Gastrocnemius medialis (tissue), 4 donors: ENCODE results near the gene NEK1.

ENCODE experiments used
- POLR2A ChIP-seq, 2 donors: fragments of 450-650 bp; IDR thresholded peaks; one replicate each; pipeline ENCODE4 v1.6.1; 2017; ENCODE audit warnings: antibody characterized with exemption in 2 of 2, mild to moderate bottlenecking in 2 of 2, moderate library complexity in 2 of 2
- TF ChIP-seq, protein P1 (sequence below), 5 experiments: fragments of 450-650 bp in 3 of 5; fragments of 200-600 bp in 2 of 5; sonication (generic) in 2 of 5; IDR thresholded peaks in 4 of 5; conservative IDR thresholded peaks in 1 of 5; 1 replicate in 4 of 5; 2 replicates in 1 of 5; pipeline ENCODE4 v1.5.1; 2016 to 2019; ENCODE audit warnings: antibody characterized with exemption in 5 of 5, mild to moderate bottlenecking in 3 of 5, moderate library complexity in 3 of 5

DNA sequence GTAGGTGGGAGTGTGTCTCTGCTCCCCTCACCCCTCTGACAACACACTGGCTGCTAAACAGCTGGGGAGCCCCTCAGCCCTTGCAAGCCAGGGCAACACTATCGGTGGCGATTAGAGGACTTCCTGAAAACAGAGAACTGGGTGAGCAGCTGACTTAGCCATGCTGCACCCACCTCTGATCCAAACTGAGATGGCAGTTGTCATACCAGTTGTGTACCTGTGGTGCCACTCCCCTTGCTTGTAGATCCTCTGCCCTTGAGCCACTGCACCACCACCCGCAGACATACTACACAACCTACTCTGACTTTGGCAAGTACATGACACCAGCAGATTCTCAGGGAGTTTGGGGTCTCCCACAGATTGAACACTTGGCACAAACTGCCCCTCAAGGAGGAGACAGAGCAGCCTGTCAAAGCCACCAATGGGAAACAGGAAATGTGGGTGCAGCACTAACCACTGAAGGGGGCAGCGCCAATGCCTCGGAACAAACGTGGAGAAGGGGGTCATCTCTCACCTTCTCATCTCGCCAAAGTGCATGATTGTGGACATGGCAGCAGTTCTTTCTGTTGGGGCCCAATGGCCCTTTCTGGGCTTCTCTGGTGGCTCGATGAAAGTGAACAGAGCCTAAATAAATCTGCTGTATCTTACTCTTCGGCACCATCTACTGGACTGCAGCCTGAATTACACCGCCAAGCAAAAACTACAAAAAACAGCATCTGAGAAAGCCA is 119.8 kb downstream of the NEK1 start:
- TF ChIP-seq POLR2A (IDR thresholded peaks at IDR 0.05) = no peak
- TF ChIP-seq, protein P1, sequence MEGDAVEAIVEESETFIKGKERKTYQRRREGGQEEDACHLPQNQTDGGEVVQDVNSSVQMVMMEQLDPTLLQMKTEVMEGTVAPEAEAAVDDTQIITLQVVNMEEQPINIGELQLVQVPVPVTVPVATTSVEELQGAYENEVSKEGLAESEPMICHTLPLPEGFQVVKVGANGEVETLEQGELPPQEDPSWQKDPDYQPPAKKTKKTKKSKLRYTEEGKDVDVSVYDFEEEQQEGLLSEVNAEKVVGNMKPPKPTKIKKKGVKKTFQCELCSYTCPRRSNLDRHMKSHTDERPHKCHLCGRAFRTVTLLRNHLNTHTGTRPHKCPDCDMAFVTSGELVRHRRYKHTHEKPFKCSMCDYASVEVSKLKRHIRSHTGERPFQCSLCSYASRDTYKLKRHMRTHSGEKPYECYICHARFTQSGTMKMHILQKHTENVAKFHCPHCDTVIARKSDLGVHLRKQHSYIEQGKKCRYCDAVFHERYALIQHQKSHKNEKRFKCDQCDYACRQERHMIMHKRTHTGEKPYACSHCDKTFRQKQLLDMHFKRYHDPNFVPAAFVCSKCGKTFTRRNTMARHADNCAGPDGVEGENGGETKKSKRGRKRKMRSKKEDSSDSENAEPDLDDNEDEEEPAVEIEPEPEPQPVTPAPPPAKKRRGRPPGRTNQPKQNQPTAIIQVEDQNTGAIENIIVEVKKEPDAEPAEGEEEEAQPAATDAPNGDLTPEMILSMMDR (IDR thresholded peaks at IDR 0.05 in 4 of 5, conservative IDR thresholded peaks at IDR 0.05 in 1 of 5) = peak; percentile 34 to 65 (median 47)
